HL-60 (cell line): ENCODE results near the gene SRSF5.
"Not testable (repeated sequence)": the region's sequence is repeated elsewhere in the genome, so short reads cannot be mapped to it uniquely, and the experiment has no call there.

Experiments
- DNase-seq, 2 experiments: peaks; one replicate each; pipeline ENCODE4 v3.0.0-alpha.2; 2010 to 2020; ENCODE audit warnings: low read depth in 1 of 2, low spot score in 1 of 2
- H3K27ac ChIP-seq: fragments of 250-450 bp; sonication (Bioruptor Pico); replicated peaks from 2 replicates; pipeline ENCODE4 v1.5.1; 2020; ENCODE audit warnings: mild to moderate bottlenecking, moderate library complexity
- H3K27me3 ChIP-seq: fragments of 250-450 bp; sonication (Bioruptor Pico); 2 replicates; pipeline ENCODE4 v1.5.1; 2021; ENCODE audit warnings: mild to moderate bottlenecking, moderate library complexity; ENCODE audit not compliant: insufficient read depth, poor library complexity, severe bottlenecking
- H3K4me3 ChIP-seq: replicated peaks from 2 replicates; pipeline ENCODE4 v1.5.1; 2011; ENCODE audit warnings: mild to moderate bottlenecking, control low read depth, low read length; ENCODE audit not compliant: insufficient read depth
- GABPA ChIP-seq: IDR thresholded peaks from 2 replicates; pipeline ENCODE4 v1.6.1; 2012; ENCODE audit warnings: low read depth
- POLR2AphosphoS5 ChIP-seq: IDR thresholded peaks from 2 replicates; pipeline ENCODE4 v1.6.1; 2012; ENCODE audit warnings: low read depth
- SPI1 ChIP-seq: IDR thresholded peaks from 2 replicates; pipeline ENCODE4 v1.6.1; 2012; ENCODE audit warnings: low read depth, mild to moderate bottlenecking, borderline replicate concordance
- TF ChIP-seq, protein P1 (sequence below): IDR thresholded peaks from one replicate; pipeline ENCODE4 v1.5.1; 2011; ENCODE audit warnings: low read length, control low read depth, inconsistent platforms; ENCODE audit not compliant: insufficient read depth
- TF ChIP-seq, protein P2 (sequence below): IDR thresholded peaks from 2 replicates; pipeline ENCODE4 v1.6.1; 2012; ENCODE audit warnings: low read depth; ENCODE audit not compliant: insufficient replicate concordance

The SRSF5 gene

DNA sequence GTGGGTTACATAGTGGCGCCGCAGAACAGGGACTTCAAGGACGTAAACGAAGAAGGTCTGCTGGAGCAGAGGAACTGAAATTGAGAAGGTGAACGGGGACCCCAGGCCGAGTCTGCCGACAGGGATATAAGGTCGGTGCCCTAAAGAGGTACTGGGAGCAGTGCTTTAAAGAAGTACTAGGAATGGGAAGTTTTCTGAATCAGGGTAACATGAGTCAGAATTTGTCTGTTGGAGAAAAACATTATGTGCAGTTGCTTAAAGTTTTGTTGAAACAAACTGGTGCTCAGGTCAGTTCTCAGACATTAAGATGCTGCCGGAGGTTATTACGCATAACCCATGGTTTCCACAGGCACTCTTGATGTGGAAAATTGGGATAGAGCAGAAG is 44.9 kb downstream of the SRSF5 start:
- Histone ChIP-seq H3K27ac (no peak overlapping the region), H3K27me3 (no peaks in the 10 kb centered on the region), H3K4me3 (no peak overlapping the region)
- TF ChIP-seq POLR2AphosphoS5 (no peak), SPI1 (no peak), GABPA (no peak)
- TF ChIP-seq, protein P1, sequence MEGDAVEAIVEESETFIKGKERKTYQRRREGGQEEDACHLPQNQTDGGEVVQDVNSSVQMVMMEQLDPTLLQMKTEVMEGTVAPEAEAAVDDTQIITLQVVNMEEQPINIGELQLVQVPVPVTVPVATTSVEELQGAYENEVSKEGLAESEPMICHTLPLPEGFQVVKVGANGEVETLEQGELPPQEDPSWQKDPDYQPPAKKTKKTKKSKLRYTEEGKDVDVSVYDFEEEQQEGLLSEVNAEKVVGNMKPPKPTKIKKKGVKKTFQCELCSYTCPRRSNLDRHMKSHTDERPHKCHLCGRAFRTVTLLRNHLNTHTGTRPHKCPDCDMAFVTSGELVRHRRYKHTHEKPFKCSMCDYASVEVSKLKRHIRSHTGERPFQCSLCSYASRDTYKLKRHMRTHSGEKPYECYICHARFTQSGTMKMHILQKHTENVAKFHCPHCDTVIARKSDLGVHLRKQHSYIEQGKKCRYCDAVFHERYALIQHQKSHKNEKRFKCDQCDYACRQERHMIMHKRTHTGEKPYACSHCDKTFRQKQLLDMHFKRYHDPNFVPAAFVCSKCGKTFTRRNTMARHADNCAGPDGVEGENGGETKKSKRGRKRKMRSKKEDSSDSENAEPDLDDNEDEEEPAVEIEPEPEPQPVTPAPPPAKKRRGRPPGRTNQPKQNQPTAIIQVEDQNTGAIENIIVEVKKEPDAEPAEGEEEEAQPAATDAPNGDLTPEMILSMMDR: no peak
- TF ChIP-seq, protein P2, sequence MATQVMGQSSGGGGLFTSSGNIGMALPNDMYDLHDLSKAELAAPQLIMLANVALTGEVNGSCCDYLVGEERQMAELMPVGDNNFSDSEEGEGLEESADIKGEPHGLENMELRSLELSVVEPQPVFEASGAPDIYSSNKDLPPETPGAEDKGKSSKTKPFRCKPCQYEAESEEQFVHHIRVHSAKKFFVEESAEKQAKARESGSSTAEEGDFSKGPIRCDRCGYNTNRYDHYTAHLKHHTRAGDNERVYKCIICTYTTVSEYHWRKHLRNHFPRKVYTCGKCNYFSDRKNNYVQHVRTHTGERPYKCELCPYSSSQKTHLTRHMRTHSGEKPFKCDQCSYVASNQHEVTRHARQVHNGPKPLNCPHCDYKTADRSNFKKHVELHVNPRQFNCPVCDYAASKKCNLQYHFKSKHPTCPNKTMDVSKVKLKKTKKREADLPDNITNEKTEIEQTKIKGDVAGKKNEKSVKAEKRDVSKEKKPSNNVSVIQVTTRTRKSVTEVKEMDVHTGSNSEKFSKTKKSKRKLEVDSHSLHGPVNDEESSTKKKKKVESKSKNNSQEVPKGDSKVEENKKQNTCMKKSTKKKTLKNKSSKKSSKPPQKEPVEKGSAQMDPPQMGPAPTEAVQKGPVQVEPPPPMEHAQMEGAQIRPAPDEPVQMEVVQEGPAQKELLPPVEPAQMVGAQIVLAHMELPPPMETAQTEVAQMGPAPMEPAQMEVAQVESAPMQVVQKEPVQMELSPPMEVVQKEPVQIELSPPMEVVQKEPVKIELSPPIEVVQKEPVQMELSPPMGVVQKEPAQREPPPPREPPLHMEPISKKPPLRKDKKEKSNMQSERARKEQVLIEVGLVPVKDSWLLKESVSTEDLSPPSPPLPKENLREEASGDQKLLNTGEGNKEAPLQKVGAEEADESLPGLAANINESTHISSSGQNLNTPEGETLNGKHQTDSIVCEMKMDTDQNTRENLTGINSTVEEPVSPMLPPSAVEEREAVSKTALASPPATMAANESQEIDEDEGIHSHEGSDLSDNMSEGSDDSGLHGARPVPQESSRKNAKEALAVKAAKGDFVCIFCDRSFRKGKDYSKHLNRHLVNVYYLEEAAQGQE: no peak
- no peak for DNase-seq

DNA sequence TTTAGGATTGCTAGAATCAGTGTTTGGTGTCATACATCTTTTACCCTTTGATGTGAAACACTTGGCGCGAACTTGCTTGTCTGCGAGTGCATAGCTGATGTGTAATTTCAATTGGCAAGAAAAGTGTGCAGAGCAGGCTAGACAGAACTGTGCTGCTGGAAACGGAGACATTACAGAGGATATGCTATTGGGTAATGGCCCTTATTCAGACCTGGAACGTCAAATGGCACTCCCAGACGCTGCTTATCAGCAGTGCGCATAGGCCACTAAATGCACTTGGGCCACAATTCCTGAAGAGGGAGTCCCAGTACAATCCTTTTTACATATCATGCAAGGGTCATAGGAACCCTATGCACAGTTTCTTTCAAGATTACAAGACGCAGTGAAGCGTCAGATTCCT is 45.8 kb downstream of the SRSF5 start:
- DNase-seq: no peak
- TF ChIP-seq GABPA: no peak
- TF ChIP-seq, protein P2: no peak
- no peak for TF ChIP-seq SPI1
- TF ChIP-seq POLR2AphosphoS5: no peak
- TF ChIP-seq, protein P1: no peak
- Histone ChIP-seq H3K27ac (no peak overlapping the region), H3K4me3 (no peak overlapping the region), H3K27me3 (no peaks in the 10 kb centered on the region)

DNA sequence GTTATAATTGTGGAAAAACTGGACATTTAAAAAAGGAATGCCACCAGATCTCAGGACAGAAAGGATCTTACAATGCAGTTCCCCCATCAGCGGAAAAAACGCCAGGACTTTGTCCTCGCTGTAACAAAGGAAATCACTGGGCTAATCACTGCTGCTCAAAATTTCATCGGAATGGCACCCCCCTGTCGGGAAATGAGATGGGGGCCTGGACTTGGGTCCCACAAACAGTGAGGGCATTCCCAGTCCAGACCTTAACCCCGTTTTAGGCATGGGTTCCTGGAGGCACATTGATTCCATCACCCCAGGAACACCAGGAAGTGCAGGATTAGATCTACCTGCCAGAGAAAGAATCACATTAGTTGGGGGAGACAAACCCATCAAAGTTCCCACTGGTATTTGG is 46.4 kb downstream of the SRSF5 start:
- not testable (repeated sequence) for H3K27ac ChIP-seq, DNase-seq, H3K27me3 ChIP-seq, H3K4me3 ChIP-seq

DNA sequence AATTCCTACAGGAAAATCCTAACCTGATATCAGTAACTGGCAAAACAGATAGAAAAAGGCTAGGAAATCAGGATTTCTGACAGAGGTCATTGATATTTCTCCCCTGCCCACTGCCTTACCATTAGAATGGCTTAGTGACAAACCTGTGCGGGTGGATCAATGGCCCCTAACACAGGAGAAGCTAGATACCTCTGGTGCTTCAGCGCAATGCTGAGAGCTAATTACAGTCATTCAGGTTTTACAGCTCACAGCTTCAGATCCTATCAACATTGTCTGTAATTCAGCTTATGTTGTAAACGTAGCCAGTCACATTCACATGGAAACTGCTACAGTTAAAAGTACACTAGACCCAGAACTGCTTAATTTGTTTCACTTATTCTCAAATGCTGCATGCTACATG is 47.5 kb downstream of the SRSF5 start:
- Histone ChIP-seq H3K4me3 (no peak overlapping the region), H3K27me3 (no peaks in the 10 kb centered on the region), H3K27ac (no peak overlapping the region)
- no peak for TF ChIP-seq POLR2AphosphoS5
- TF ChIP-seq, protein P1: no peak
- TF ChIP-seq GABPA: no peak
- TF ChIP-seq, protein P2: no peak
- TF ChIP-seq SPI1: no peak
- DNase-seq: no peak
